B cell (primary cell): ENCODE data around the gene POLDIP3.

Source experiments
- CTCF ChIP-seq: fragments of 200-600 bp; IDR thresholded peaks from one replicate; pipeline ENCODE4 v1.8.0; 2022; ENCODE audit warnings: antibody characterized with exemption, mild to moderate bottlenecking
- EZH2 ChIP-seq: IDR thresholded peaks from 2 replicates; pipeline ENCODE4 v1.6.1; 2012; ENCODE audit warnings: borderline replicate concordance, low read depth, mild to moderate bottlenecking, moderate library complexity, low read length; ENCODE audit not compliant: insufficient read depth, poor library complexity, severe bottlenecking

- TF ChIP-seq EZH2 = no peak
- TF ChIP-seq CTCF = no peak
Observed at GRCh38 chr22:42544686-42545085, 70.0 kb downstream of the POLDIP3 start.
